Gastroesophageal sphincter (tissue), 2 donors: Measurements from ENCODE around the gene TMEM208.

Experiments used
- POLR2A ChIP-seq, 2 donors: fragments of 450-650 bp; IDR thresholded peaks; one replicate each; pipeline ENCODE4 v1.6.1; 2017; ENCODE audit warnings: antibody characterized with exemption in 2 of 2, mild to moderate bottlenecking in 2 of 2, moderate library complexity in 1 of 2
- POLR2AphosphoS5 ChIP-seq: sonication (generic); formaldehyde crosslinking; IDR thresholded peaks from one replicate; pipeline ENCODE4 v1.6.1; 2017; ENCODE audit warnings: antibody characterized with exemption

DNA sequence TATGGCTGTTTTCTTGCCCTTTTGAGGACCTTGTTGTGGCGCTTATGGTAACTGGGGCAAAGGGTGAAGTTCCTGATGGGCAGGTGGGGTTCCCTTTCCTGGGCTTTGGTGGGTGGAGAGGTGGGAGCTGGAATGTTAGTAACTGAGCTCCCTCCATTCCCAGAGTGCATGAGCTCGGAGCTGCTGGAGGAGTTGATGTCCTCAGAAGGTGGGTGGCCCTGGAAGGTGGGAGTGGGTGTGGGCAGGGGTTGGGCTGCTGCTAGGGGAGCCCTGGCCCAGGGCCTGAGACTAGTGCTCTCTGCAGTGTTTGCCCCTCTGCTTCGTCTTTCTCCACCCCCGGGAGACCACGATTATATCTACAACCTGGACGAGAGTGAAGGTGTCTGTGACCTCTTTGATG lies 29.2 kb upstream of the TMEM208 start:
- no peak for TF ChIP-seq POLR2AphosphoS5
- no peak for TF ChIP-seq POLR2A (IDR thresholded peaks at IDR 0.05)
